NCI-H2107 treated with DMSO at 0.1 percent for 48 hours (cell line): ENCODE results near the gene NME2.
"Not testable (repeated sequence)": the region's sequence is repeated elsewhere in the genome, so short reads cannot be mapped to it uniquely, and the experiment has no call there.

Source experiments
- DNase-seq: peaks from one replicate; lab custom pipeline; 2025; ENCODE audit not compliant: unreplicated experiment; lab: John Stamatoyannopoulos, UW

The NME2 gene

DNA sequence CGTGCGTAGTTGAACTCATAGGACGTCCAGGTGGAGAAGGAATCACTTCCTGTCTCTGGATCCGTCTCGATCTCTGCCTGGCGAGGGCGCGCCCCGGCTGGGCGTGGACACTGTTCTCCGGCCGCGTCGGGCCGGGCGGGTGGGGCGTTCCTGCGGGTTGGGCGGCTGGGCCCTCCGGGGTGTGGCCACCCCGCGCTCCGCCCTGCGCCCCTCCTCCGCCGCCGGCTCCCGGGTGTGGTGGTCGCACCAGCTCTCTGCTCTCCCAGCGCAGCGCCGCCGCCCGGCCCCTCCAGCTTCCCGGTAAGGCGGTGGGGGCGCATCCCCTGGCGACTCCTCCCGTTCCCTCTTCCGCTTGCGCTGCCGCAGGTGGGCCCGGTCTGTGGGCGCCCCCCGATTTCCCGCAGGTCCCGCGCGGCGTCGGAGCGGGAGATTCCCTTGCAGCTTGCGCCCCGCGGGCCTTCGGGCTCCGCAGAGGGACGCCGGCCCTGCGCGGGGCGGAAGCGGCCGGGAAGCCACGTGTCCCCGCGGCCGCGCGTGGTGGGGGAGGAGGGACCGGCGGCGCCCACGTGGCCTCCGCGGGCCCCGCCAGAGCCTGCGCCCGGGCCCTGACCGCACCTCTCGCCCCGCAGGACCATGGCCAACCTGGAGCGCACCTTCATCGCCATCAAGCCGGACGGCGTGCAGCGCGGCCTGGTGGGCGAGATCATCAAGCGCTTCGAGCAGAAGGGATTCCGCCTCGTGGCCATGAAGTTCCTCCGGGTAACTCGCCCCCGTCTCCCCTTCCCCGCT is at the start of gene NME2:
Gene NME2, plus strand, starts transcription at position 214 of the 789 bp plus-strand sequence. Its CDS starts 420 bp downstream, at position 634.
- peak; percentile 26 for DNase-seq

DNA sequence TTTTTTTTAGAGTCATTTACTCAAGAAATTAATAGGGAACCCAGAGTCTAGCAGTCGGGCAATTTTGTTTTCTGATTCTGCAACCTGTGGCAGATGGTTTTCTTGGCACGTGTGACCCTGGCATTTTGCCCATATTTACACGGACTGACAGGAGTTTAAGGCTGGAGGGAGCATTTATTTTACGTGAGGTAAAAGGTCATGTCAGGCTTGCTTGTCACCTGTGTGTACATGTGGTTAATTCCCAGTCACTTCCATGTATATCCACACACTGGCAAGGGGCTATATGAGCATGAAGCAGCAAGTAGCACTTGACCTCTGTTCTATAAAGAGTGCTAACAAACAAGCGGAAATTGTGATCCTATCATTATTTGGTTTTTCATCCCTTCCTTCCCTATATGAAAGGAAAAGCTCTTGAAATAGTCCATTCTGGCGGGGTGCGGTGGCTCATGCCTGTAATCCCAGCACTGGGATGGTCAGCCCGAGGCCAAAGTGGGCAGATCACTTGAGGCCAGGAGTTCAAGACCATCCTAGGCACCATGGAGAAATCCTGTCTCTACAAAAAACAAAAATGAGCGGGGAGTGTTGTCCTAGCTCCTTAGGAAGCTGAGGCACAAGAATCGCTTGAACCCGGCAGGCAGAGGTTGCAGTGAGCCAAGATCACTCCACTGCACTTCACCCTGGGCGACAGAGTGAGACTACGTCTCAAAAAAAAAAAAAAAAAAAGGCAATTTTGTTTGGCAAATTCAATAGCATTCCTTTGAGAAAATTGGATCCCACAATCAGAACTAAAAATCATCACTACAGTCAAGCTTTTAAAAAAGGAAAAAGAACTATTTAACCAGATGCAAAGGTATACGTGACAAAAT is 47.6 kb upstream of the NME2 start:
- peak; percentile 65 for DNase-seq

DNA sequence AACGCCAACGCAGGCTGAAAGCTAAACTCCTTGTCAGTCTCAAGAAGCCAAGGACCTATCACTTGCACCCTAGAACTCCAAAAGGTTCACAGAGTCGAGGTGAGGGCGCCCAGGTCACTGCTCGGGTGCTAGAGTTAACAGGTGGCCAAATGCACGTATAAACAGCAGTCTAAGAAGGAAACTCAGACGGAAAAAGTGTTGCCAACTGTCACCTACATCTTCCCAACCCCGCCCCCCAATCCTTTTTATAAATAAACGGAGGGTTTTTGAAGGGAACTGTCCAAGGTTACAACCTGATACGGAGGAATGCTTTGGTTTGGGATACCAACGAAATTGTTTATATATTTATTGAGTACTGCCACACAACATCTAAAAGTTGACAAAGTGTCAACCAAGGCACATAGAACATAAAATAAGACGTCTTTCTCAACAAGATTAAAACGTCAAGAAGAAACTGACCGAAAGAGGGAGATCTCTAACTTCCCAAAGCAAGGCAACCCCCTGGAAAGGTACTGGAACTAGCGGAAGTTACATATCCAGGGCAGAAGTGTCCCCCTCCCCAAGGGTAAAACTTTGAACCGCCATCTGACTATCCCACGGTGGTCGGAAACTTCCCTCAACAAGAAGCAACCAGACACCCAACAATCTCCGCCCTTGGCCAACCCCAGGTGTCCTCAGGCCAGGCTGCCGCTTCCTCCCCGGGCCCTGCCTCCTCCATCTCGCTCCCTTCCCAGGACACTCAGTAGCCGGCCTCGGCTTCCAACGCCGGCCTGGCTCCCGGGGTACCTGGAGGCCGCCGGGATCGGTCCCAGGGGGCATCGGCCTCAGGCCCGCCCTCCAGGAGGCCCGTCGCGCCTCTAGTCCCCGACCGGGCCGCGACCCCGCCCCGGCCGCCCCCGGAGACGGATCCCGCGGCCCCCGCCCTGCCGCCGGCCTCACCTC is 46.5 kb upstream of the NME2 start:
- no peak for DNase-seq

GRCh38 chr17:51120357-51120738 is 45.9 kb upstream of the NME2 start:
- no peak for DNase-seq

- peak; percentile 81 for DNase-seq
Measured at GRCh38 chr17:51120739-51121619, 45.2 kb upstream of the NME2 start, which contains the start of gene SPAG9. Gene SPAG9, minus strand, starts transcription at chr17:51120868. Its CDS starts 212 bp downstream, at chr17:51120656.

- no peak for DNase-seq
Measured at GRCh38 chr17:51121620-51122472, 44.4 kb upstream of the NME2 start.

GRCh38 chr17:51122473-51123115 is 43.6 kb upstream of the NME2 start:
- not testable (repeated sequence) for DNase-seq

DNA sequence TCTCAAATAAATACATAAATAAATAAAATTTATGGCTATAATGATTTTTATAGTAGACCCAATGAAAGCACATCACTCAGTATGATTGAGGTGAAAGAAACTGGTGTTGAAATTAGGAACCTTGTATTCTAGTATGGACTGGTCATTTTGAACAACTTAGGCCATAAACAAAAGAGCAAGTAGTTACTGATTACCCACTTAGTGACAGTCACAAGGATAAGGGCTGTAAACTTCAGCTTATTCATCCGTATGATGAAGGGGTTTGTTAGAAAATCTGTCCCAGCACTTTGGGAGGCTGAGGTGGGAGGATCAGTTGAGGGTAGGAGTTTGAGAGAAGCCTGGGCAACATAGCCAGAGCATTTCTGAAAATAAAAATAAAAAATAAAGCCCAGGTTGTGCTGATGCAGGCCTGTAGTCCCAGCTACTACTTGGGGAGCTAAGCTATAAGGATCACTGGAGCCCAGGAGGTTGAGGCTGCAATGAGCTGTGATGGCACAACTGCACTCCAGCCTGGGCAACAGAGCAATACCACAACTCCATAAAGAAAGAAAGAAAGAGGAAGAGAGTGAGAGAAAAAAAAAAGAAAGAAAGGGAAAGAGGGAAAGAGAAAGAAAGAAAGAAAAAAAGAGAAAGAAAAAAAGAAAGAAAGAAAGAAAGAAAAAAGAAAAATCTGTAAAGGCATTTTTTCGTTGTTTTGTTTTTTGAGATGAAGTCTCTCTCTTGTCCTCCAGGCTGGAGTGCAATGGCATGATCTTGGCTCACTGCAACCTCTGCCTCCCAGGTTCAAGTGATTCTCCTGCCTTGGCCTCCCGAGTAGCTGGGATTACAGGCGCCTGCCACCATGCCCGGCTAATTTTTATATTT is 41.3 kb upstream of the NME2 start:
- DNase-seq = no peak

- DNase-seq = no peak
Measured at GRCh38 chr17:51128076-51128475, 38.1 kb upstream of the NME2 start.

DNA sequence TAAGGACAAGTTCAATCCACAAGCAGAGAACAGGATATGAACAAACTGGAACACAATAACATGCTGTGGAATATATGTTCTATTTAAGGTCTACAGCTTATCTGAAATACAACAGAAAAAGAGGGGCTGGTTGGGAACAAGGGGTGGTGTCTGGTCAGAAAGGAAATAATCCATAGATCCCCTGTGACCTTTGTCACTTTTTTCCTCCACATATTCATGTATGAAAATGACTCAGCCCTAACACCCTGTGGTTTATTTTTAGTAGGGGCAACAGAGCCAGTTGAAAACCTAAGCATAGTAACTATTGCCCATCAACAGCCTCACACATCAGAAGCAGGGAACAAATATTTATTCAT is 33.3 kb upstream of the NME2 start:
- no peak for DNase-seq

GRCh38 chr17:51133365-51133764 is 32.8 kb upstream of the NME2 start:
- no peak for DNase-seq

DNA sequence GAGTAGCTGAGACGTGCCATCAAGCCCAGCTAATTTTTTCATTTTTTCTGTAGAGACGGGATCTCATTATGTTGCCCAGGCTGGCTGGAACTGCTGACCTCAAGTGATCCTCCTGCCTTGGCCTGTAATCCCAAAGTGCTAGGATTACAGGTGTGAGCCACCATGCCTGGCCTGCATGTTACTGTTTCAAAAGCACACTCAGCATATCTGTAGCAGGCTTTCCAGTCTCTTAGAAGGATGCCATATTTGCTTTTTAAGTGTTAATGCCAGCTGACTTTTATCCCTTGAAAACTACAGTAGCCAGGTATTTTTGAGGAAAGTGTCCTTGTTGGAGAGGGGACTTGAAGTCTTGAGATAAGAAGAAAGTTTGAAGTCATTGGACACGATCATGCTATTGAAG is 30.3 kb upstream of the NME2 start:
- DNase-seq = no peak

GRCh38 chr17:51142597-51142996 is 23.6 kb upstream of the NME2 start:
- DNase-seq = no peak

GRCh38 chr17:51144266-51145022 is 21.8 kb upstream of the NME2 start:
- DNase-seq = peak; percentile 72

GRCh38 chr17:51147650-51148049 is 18.6 kb upstream of the NME2 start:
- no peak for DNase-seq

- DNase-seq = no peak
Measured at GRCh38 chr17:51149163-51149562, 17.0 kb upstream of the NME2 start.

DNA sequence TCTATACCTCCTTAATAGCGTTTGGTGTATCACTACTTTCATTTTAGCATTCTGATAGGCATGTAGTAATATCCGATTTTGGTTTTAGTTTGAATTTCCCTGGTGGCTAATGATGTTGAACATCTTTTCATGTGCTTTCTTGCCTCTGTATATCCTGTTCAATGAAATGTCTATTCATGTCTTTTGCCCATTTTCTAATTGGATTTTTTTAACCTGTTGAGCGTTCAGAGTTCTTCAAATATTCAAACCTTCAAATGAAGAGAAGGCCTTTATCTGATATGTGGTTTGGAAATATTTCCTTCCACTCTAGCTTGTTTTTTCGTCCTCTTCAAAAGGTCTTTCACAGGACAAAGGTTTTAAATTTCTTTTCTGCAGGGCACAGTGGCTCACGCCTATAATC is 15.3 kb upstream of the NME2 start:
- no peak for DNase-seq
